Mucosa of descending colon (tissue), 3 donors: Measurements from ENCODE around the gene ZNF80. TPM values are rescaled to one million over a fixed set of nuclear protein-coding genes. Genes with fewer than 3 reads are reported as not detected.
"Not testable (repeated sequence)": the region's sequence is repeated elsewhere in the genome, so short reads cannot be mapped to it uniquely, and the experiment has no call there.

ENCODE experiments used
- ATAC-seq: fragments of 200-7000 bp; cut with Tn5 transposase; one replicate; pipeline ENCODE4 v1.9.1; 2020; ENCODE audit warnings: mild to moderate bottlenecking, moderate library complexity
- DNase-seq, 3 donors: peaks; one replicate each; pipeline ENCODE4 v3.0.0-alpha.2; 2020
- H3K36me3 ChIP-seq: fragments of 200-600 bp; one replicate; pipeline ENCODE4 v1.8.0; 2021; ENCODE audit warnings: low read depth, mild to moderate bottlenecking
- H3K4me1 ChIP-seq: fragments of 200-600 bp; one replicate; pipeline ENCODE4 v1.8.0; 2021; ENCODE audit warnings: low read depth, mild to moderate bottlenecking
- H3K4me3 ChIP-seq: fragments of 200-600 bp; one replicate; pipeline ENCODE4 v1.8.0; 2021; ENCODE audit warnings: mild to moderate bottlenecking
- H3K9me3 ChIP-seq: fragments of 200-600 bp; one replicate; pipeline ENCODE4 v1.8.0; 2021; ENCODE audit warnings: mild to moderate bottlenecking
- intact Hi-C, 2 donors: fragments of 100-400 bp; cut with DNase I in 1 of 2; cut with micrococcal nuclease in 1 of 2; formaldehyde crosslinking; loops; one replicate each; pipeline versions ENCODE4 v1.11.0 to v1.11.1; 2022; cut with DNase I, micrococcal nuclease
- long read RNA-seq, 2 donors: library from polyadenylated mRNA; unstranded; transcript quantifications; one replicate each; pipeline ENCODE4 v2.0.0, GENCODE V29; 2019 to 2021
- total RNA-seq, 3 donors: library from RNA; stranded (reverse); fragmentation: NEBNext Ultra II Directional in 2 of 3; extraction: Animal tissue kit (Norgen Biotek cat#: 25700) in 2 of 3; gene quantifications; one replicate each; pipeline versions ENCODE4 v1.2.1 to v1.2.4, GENCODE V29; 2021 to 2023
- TF ChIP-seq, protein P1 (sequence below): fragments of 200-600 bp; IDR thresholded peaks from one replicate; pipeline ENCODE4 v1.8.0; 2022; ENCODE audit warnings: antibody characterized with exemption, mild to moderate bottlenecking
- donor health status: DM: no; HTN: no; CAD: no; lungs with moderate emphysema.
- donor health status: DM: no; HTN: no; CAD: no.
- donor health status: DM: no; HTN: yes; CAD: no.

Gene ZNF80
- under 1 TPM in 1 of 3 donors, not detected in 2; 0.19 TPM for total RNA-seq
- long read RNA-seq, donor 1, result 0 reads
- long read RNA-seq, donor 2, result 0 reads

DNA sequence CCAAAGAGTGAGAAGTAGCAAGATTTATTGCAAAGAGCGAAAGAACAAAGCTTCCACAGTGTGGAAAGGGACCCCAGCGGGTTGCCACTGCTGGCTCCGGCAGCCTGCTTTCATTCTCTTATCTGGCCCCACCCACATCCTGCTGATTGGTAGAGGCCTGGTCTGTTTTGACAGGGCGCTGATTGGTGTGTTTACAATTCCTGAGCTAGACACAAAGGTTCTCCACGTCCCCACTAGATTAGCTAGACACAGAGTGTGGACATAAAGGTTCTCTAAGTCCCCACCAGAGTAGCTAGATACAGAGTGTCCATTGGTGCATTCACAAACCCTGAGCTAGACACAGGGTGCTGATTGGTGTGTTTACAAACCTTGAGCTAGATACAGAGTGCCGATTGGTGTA, at the start of gene ZNF80:
Gene ZNF80 (minus strand): TSS at position 101 of the 400 bp plus-strand sequence. CDS start 504 bp downstream, outside the sequence.
- intact Hi-C loops, result not testable (repeated sequence)

DNA sequence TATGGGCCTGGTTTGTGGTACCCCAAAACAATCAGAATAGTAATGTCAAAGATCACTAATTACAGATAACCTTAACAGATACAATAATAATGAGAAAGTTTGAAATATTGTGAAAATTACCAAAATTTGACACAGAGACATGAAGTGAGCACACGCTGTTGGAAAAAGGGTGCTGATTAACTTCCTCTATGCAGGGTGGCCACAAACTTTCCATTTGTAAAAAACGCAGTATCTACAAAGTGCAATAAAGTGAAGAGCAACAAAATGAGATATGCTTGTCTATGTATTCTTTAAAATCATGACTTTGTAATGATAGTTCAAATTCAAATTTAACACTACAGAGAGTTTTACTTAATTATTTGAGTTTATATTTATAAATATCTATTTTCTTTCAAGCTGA, 48.9 kb upstream of the ZNF80 start:
- TF ChIP-seq, protein P1, sequence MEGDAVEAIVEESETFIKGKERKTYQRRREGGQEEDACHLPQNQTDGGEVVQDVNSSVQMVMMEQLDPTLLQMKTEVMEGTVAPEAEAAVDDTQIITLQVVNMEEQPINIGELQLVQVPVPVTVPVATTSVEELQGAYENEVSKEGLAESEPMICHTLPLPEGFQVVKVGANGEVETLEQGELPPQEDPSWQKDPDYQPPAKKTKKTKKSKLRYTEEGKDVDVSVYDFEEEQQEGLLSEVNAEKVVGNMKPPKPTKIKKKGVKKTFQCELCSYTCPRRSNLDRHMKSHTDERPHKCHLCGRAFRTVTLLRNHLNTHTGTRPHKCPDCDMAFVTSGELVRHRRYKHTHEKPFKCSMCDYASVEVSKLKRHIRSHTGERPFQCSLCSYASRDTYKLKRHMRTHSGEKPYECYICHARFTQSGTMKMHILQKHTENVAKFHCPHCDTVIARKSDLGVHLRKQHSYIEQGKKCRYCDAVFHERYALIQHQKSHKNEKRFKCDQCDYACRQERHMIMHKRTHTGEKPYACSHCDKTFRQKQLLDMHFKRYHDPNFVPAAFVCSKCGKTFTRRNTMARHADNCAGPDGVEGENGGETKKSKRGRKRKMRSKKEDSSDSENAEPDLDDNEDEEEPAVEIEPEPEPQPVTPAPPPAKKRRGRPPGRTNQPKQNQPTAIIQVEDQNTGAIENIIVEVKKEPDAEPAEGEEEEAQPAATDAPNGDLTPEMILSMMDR, result no peak
- Histone ChIP-seq H3K36me3 (no peaks in the 10 kb centered on the region), H3K9me3 (no peaks in the 10 kb centered on the region), H3K4me3 (no peak overlapping the region), H3K4me1 (no peaks in the 10 kb centered on the region)
- DNase-seq (no peak), ATAC-seq (peak; percentile 20)
- intact Hi-C loops, result no loop called here

More for the DNA sequence above, at the start of gene ZNF80:
- not testable (repeated sequence) for H3K4me1 ChIP-seq, H3K9me3 ChIP-seq, H3K4me3 ChIP-seq, H3K36me3 ChIP-seq, DNase-seq, ATAC-seq

DNA sequence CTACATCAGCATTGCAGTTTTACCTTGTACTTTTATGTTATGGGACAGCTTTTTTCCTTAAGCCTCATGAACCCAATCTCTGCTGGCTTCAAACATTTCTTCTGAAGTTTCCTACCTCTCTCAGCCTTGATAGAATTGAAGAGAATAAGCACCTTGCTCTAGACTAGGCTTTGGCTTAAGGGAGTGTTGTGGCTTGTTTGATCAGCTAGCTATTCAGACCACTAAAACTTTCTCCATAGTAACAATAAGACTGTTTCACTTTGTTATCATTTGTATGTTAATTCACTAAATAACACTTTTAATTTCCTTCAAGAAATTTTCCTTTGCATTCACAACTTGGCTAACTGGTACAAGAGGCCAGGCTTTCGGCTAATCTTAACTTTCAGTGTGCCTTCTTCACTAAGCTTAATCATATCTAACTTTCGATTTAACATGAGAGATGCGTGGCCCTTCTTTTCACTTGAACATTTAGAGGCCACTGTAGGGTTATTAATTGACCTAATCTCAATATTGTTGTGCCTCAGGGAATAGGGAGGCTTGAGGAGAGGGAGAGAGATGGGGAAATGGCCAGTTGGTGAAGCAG, 48.4 kb upstream of the ZNF80 start:
- ATAC-seq (peak; percentile 22), DNase-seq (no peak)
- Histone ChIP-seq H3K36me3 (no peaks in the 10 kb centered on the region), H3K9me3 (no peaks in the 10 kb centered on the region), H3K4me1 (no peaks in the 10 kb centered on the region), H3K4me3 (no peak overlapping the region)
- intact Hi-C loops, result no loop called here
- TF ChIP-seq, protein P1, result no peak

DNA sequence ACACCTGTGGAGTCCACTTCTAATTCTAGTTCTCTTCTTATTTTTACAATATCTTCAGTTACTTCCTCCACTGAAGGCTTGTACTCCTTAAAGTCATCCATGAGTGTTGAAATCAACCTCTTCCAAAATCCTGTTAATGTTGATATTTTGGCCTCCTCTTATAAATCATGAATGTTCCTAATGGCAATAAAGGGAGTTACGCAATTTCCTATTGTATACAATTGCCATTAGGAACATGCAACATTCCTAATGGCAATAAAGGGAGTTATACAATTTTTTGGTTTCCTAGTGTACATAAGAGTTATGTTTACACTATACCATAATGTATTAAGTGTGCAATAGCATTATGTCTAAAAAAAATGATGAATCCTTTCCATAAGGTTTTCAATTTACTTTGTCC, 47.3 kb upstream of the ZNF80 start:
- intact Hi-C loops, result no loop called here
- no peak for DNase-seq
- no peak for ATAC-seq

DNA sequence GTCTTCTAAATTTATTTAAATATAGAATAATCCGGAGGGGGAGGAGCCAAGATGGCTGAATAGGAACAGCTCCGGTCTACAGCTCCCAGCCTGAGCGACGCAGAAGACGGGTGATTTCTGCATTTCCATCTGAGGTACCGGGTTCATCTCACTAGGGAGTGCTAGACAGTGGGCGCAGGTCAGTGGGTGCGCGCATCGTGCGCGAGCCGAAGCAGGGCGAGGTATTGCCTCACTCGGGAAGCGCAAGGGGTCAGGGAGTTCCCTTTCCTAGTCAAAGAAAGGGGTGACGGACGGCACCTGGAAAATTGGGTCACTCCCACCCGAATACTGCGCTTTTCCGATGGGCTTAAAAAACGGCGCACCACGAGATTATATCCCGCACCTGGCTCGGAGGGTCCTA, 39.5 kb upstream of the ZNF80 start:
- H3K36me3 ChIP-seq, intact Hi-C loops, DNase-seq, H3K4me3 ChIP-seq, ATAC-seq, H3K4me1 ChIP-seq, H3K9me3 ChIP-seq: not testable (repeated sequence)

More for the DNA sequence above, 47.3 kb upstream of the ZNF80 start:
- Histone ChIP-seq H3K4me1 (no peaks in the 10 kb centered on the region), H3K9me3 (no peaks in the 10 kb centered on the region), H3K4me3 (no peak overlapping the region), H3K36me3 (no peaks in the 10 kb centered on the region)
- TF ChIP-seq, protein P1, result no peak

DNA sequence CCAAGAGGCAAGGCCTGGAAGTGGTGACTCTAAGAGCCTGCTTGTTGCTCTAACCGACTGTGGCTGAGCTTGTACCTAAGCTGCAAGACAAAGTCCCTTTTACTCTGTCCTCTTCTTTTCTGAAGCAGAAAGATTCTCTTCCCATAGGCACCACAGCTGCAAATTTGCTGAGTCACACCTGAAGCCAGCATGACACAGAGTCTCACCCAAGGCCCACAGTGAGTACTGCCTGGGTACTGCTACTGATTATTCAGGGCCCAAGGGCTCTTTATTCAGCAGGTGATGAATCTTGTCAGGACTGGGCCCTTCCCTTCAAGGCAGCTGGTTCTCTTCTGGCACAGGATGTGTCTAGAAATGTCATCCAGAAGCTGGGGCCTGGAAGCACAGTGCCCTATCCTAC, 37.6 kb upstream of the ZNF80 start:
- intact Hi-C loops, result no loop called here
- Histone ChIP-seq H3K4me1 (no peaks in the 10 kb centered on the region), H3K36me3 (no peaks in the 10 kb centered on the region), H3K4me3 (no peak overlapping the region), H3K9me3 (no peaks in the 10 kb centered on the region)
- DNase-seq, result no peak
- ATAC-seq, result no peak
- TF ChIP-seq, protein P1, result no peak

DNA sequence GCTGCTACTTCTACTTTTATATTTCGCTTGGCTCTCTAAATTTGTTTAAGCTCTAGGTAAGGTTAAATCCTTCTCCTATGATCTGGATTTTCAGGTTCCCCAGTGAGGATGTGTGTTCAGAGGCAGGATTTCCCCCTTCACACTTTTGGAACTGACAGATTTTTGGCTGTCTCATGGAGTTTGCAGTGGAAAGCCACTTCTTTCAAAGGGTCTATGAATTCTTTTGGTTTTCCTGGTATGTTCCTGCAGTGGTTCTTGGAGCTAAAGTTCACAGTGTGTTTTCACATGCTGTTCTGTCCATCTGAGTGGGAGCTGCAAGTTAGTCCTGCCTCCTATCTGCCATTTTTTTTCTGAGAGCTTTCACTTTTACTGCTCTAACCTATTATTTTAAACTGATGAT, 34.9 kb upstream of the ZNF80 start:
- DNase-seq, result no peak
- H3K9me3 ChIP-seq, result no peaks in the 10 kb centered on the region
- TF ChIP-seq, protein P1, result no peak
- no peaks in the 10 kb centered on the region for H3K4me1 ChIP-seq
- no peak for ATAC-seq
- no peak overlapping the region for H3K4me3 ChIP-seq
- intact Hi-C loops, result no loop called here
- H3K36me3 ChIP-seq, result no peaks in the 10 kb centered on the region
